ENCODE results near the gene SERINC5. TPM values are rescaled to one million over a fixed set of nuclear protein-coding genes. Genes with fewer than 3 reads are reported as not detected.

SERINC5 gene
- total RNA-seq, 2 experiments from 2014 or later, result 70.2 to 78.3 TPM

DNA sequence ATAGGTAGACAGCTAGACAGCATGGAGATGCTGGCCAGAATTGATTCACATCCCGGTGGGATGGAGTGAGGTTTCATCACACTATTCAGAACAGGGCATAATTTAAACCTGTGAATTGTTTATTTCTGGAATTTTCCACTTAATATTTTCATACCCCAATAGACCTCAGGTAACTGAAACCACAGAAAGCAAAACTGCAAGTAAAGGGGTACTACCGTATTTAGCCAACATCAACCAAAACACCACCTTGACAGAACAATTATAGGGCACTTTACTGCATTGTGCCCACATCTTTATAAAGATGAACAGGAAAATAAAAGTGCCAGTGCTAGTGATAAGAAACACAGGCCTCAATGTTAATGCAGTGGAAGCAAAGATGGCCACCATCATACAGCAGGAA is 7.5 kb downstream of the SERINC5 start:
- peak overlapping the region; percentile 80 for H3K27ac Mint-ChIP-seq
- peak overlapping the region; percentile 69 for H3K4me3 Mint-ChIP-seq
- H3K36me3 Mint-ChIP-seq, result peaks cover 27% of the 10 kb centered on the region
- no peaks in the 10 kb centered on the region for H3K27me3 Mint-ChIP-seq
- POLR2A ChIA-PET, result interaction anchor here (1.8 kb wide), 1 partner anchor 56 kb away, joined by 4 read pairs; no protein-coding TSS in a partner anchor
- DNase-seq (no peak), ATAC-seq (ENCODE audit: low read depth) (no peak)
- peaks cover 65% of the 10 kb centered on the region for H3K4me1 Mint-ChIP-seq
- H3K9me3 Mint-ChIP-seq, result peaks cover 2% of the 10 kb centered on the region

DNA sequence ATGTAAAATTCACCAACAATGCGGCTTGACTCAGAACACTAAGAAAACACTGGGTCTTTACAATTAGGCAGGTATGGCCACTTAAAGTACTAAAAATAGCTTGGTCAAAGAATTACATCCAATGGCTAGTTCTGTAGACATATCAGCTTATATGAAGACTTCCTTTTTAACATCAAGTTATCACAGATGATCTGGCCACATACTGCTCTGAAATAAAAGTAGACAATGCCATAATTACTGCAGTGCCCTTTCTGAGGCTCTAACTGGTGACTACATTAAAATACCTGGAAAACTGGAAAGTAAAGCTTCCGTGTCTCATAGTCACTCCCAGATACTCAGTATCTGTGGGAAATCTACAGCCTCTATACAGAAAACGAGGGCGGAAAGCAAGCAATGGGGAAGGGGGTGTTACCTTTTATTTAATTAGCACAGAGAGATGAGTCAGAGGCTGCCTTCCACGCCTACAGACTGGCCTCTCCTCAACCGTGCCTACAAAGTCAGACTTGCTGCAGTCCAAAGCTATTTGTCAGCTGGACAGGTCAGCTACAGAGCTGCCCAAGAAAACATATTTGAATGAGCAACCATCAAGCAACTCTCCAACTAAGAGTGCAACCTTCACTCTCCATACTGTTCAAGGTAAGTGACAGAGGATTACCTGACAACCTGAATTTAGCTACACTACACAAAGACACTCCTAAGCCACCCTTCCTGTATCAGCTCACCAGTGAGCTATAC is 8.7 kb downstream of the SERINC5 start:
- H3K27me3 Mint-ChIP-seq, result no peaks in the 10 kb centered on the region
- H3K4me1 Mint-ChIP-seq, result peaks cover 53% of the 10 kb centered on the region
- peaks cover 8% of the 10 kb centered on the region for H3K9me3 Mint-ChIP-seq
- peak overlapping the region; percentile 80 for H3K27ac Mint-ChIP-seq
- DNase-seq, result no peak
- peaks cover 31% of the 10 kb centered on the region for H3K36me3 Mint-ChIP-seq
- peak overlapping the region; percentile 69 for H3K4me3 Mint-ChIP-seq
- ATAC-seq (ENCODE audit: low read depth), result peak; percentile 80
- POLR2A ChIA-PET, result interaction anchor here (0.6 to 3.4 kb wide), 5 partner anchors 9 to 55 kb away, joined by 4 to 26 read pairs (median 6); partner anchors contain the start of gene SERINC5

DNA sequence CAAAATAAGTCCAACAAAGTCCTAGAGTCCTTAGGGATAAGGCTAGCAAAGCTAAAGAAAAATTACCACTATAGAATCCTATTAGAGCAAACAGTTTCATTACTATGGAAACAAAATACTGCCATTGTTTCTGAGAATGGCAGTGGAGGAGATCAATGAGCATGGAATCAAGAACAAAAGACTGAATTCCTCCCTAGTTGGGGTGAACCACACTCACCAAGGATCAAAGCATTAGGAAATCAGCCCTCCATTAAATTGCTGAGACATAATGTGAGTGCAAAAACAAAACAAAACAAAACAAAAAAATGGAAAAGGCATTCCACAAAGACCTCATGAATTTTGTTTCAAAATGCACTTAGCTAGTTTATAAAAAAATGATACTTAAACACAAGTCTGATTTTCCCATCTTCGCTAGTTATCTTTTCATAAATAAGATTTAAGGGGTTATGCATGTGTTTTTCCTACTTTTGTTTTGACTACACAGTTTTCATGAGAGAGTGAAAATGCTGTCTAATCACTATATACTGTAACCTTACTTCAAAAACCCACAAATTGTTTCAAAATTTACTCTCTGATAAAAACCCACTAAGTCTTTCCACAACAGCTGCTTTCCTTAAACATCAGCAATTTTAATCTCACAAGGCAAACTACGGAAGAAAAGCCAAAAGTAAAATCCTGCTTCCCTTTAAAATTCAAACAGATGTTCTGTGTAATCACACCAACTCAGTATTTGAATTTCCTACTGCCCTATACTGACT is 9.7 kb downstream of the SERINC5 start:
- Mint-ChIP-seq H3K4me3 (peak overlapping the region; percentile 52), H3K27ac (no peak overlapping the region), H3K27me3 (no peaks in the 10 kb centered on the region), H3K9me3 (peaks cover 12% of the 10 kb centered on the region), H3K4me1 (peaks cover 49% of the 10 kb centered on the region), H3K36me3 (peaks cover 41% of the 10 kb centered on the region)
- DNase-seq (no peak), ATAC-seq (ENCODE audit: low read depth) (no peak)
- POLR2A ChIA-PET, result interaction anchor here (0.6 to 3.4 kb wide), 3 partner anchors 10 to 23 kb away, joined by 3 to 26 read pairs (median 9); partner anchors contain the start of gene SERINC5

DNA sequence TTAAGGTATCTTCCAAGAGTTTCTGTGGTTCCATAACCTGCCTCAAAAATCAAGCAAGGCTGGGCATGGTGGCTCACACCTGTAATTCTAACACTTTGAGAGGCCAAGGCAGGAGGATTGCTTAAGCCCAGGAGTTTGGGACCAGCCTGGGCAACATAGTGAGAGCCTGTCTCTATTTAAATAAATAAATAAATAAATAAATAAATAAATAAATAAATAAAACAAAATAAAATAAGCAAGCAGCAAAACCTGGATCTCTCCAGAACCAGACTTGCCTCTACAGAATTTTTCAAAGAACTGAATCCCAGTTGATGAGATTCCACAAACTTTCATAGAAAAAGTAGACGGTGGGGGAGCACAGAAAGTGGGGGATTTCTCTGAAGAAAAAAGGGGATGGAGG is 12.3 kb downstream of the SERINC5 start:
- H3K27me3 Mint-ChIP-seq, result no peaks in the 10 kb centered on the region
- peaks cover 14% of the 10 kb centered on the region for H3K9me3 Mint-ChIP-seq
- peaks cover 55% of the 10 kb centered on the region for H3K36me3 Mint-ChIP-seq
- DNase-seq (no peak), ATAC-seq (ENCODE audit: low read depth) (no peak)
- peaks cover 50% of the 10 kb centered on the region for H3K4me1 Mint-ChIP-seq
- H3K4me3 Mint-ChIP-seq, result no peak overlapping the region
- H3K27ac Mint-ChIP-seq, result no peak overlapping the region
- POLR2A ChIA-PET, result interaction anchor here (0.6 to 1.3 kb wide), 2 partner anchors 12 to 61 kb away, joined by 4 to 5 read pairs; partner anchors contain the start of gene SERINC5

DNA sequence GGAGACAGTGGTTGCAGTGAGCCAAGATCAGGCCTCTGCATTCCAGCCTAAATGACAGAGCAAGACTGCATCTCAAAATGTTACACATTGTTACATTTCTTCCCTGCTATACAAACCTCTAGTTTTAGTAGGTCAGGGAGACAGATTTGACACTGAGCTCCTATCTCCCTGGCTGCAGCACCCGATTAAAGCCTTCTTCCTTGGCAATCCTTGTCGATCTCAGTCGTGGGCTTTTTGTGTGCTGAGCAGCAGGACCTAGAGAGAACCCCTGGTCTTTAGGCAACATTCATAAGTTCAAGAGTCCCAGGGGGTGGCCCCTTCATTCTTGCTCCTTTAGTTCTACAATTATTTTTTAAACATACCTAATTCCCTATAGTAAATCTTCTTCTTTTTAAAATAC is 13.0 kb downstream of the SERINC5 start:
- POLR2A ChIA-PET, result interaction anchor here (0.6 to 1.3 kb wide), 2 partner anchors 12 to 60 kb away, joined by 4 to 5 read pairs; partner anchors contain the start of gene SERINC5
- Mint-ChIP-seq H3K9me3 (peaks cover 14% of the 10 kb centered on the region), H3K27ac (no peak overlapping the region), H3K4me3 (no peak overlapping the region), H3K27me3 (no peaks in the 10 kb centered on the region), H3K36me3 (peaks cover 59% of the 10 kb centered on the region), H3K4me1 (peaks cover 45% of the 10 kb centered on the region)
- DNase-seq, result no peak
- ATAC-seq (ENCODE audit: low read depth), result no peak

DNA sequence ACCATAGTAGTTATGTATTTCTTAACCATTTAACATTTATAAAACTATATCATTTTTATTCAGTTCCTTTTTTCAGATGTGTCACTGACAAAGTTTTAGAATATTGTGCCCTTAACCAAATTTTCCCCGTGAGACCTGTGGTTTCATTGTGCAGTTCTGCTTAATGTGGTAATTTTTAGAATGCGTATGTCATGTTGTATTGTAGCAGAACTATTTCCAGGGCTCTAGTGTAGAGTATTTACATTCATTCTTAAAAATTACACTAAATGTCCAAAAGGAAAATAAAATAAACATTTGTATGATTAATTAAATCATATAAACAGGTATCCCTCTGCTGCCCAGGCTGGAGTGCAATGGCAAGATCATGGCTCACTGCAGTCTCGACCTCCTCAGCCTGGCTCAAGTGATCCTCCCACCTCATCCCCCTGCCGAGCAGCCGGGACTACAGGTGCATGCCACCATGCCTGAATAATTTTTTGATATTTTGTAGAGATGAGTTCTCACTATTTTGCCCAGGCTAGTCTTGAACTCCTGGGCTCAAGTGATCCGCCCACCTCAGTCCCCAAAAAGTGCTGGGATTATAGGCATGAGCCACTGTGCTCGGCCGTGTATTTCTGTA is 15.4 kb downstream of the SERINC5 start:
- Mint-ChIP-seq H3K9me3 (peaks cover 14% of the 10 kb centered on the region), H3K27me3 (no peaks in the 10 kb centered on the region), H3K27ac (no peak overlapping the region), H3K4me1 (peaks cover 35% of the 10 kb centered on the region), H3K4me3 (no peak overlapping the region), H3K36me3 (peaks cover 72% of the 10 kb centered on the region)
- POLR2A ChIA-PET, result interaction anchor here (1.6 to 1.7 kb wide), 2 partner anchors 10 to 15 kb away, joined by 4 to 5 read pairs; partner anchors contain the start of gene SERINC5
- DNase-seq, result no peak
- ATAC-seq (ENCODE audit: low read depth), result no peak

DNA sequence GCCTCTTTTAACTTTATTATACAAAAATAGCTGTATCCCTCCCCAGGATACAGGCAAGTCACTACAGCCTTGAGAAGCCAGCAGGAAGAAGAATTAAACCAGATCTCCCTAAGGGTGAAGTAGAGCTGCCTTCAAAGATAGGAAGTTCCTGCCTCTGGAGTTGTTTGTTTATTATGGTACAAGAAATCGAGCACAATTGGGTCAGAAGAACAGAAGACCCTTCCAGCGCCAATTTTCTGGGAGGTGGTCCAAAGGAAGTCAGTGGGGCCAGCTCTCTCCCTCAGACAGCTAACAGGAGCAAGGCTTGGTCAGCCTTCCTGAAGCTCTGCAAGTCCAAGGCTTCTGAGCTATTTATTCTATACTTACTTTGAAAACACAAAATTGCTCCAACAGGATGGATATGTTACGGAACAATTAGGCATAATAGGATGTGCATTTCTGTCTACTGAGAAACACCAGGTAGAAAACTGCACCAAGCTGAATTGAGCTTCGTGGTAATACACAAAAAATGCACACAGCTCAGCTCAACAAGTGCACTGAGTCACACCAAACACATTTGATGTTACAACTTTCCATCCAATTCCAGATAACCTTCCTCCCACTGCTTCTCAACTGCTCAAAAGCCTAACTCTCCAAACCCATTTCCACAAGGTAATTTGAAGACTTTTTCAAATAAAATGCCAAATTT is 16.0 kb downstream of the SERINC5 start:
- Mint-ChIP-seq H3K27me3 (no peaks in the 10 kb centered on the region), H3K4me3 (peak overlapping the region; percentile 20), H3K27ac (no peak overlapping the region), H3K9me3 (peaks cover 12% of the 10 kb centered on the region), H3K4me1 (peaks cover 36% of the 10 kb centered on the region), H3K36me3 (peaks cover 71% of the 10 kb centered on the region)
- DNase-seq (no peak), ATAC-seq (ENCODE audit: low read depth) (no peak)
- POLR2A ChIA-PET, result interaction anchor here (1.1 to 2.0 kb wide), 4 partner anchors 10 to 23 kb away, joined by 4 to 7 read pairs (median 4); partner anchors contain the start of gene SERINC5

DNA sequence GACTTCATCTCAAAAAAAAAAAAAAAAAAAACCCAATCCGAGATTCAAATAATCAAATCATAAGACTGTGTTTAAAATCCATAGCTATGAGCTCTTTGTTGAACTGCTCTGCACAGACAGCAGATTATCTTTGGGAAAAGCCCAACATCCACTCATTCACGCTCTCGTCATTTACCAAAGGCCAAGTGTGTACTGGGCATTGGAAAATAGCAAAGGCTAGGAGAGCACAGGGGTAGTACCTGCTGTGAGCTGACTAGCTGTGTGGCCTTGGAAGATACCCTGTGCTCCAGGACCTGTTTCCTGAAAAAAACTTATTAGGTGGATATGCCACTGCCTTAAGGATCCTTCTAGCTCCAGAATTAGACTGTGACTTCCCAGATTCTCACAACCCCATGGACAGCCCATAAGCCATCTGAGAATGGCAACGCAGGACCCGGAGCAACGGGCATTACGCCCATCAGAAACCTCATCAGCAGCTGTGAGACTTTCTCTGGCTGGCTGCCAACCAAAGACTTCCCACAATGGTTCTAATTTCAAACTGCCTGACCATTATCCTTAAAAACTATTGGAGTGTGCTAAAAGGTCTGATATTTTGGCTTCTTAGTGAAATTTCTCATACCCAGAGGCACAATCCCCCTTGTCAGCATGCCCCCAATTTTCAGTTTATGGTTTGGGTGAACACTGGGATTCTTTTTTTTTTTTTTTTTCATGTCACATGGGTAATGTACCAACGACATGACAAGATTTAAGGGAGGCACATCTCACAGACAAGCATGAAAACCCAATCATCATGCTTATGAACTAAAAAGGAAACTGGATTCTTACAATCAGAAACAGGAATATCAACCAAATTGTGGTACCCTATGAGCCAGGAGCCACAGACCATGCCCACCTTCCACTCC is 16.8 kb downstream of the SERINC5 start:
- Mint-ChIP-seq H3K27ac (peak overlapping the region; percentile 51), H3K4me3 (peak overlapping the region; percentile 20), H3K9me3 (peaks cover 11% of the 10 kb centered on the region), H3K36me3 (peaks cover 74% of the 10 kb centered on the region), H3K4me1 (peaks cover 42% of the 10 kb centered on the region), H3K27me3 (no peaks in the 10 kb centered on the region)
- DNase-seq (no peak), ATAC-seq (ENCODE audit: low read depth) (no peak)
- POLR2A ChIA-PET, result interaction anchor here (0.6 to 2.0 kb wide), 8 partner anchors 11 to 1985 kb away, joined by 3 to 7 read pairs (median 4); partner anchors contain the start of gene SERINC5

DNA sequence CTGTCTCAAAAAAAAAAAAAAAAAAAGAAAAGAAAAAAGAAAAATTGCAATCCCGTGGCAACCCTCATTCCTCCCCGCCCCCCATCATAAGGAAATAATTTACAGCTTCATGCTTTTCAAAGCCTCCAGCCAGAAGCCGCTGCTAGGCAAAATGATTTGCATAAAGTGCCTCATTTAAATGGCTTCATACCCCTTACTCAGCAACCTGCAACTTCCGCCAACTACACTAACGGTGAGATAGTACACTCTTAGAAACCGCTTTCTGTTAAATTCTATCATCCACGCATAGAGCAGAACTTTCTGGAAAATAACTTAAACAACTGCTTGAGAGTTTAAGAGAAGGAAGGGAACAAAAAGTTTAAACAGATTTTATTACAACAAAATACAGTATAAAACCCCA is 17.8 kb downstream of the SERINC5 start:
- peak overlapping the region; percentile 64 for H3K4me3 Mint-ChIP-seq
- no peak for DNase-seq
- POLR2A ChIA-PET, result interaction anchor here (0.6 to 2.0 kb wide), 3 partner anchors 18 to 86 kb away, joined by 5 to 7 read pairs (median 5); no protein-coding TSS in a partner anchor
- H3K27ac Mint-ChIP-seq, result no peak overlapping the region
- H3K27me3 Mint-ChIP-seq, result no peaks in the 10 kb centered on the region
- peak; percentile 23 for ATAC-seq (ENCODE audit: low read depth)
- peaks cover 70% of the 10 kb centered on the region for H3K36me3 Mint-ChIP-seq
- H3K9me3 Mint-ChIP-seq, result peaks cover 9% of the 10 kb centered on the region
- H3K4me1 Mint-ChIP-seq, result peaks cover 45% of the 10 kb centered on the region

DNA sequence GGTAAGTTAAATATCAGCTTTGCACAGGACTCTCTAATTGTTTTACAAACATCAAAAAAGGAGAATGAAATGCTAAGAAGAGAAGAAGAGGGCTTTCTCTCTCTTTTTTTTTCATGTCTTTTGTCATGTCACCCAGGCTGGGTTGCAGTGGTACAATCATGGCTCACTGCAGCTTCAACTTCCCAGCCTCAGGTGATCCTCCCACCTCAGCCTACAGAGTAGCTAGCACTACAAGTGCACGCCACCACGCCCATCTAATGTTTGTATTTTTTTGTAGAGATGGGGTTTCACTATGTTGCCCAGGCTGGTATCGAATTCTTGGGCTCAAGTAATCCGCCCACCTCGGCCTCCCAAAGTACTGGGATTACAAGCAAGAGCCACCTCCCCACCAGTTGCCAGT is 18.6 kb downstream of the SERINC5 start:
- H3K4me3 Mint-ChIP-seq, result no peak overlapping the region
- POLR2A ChIA-PET, result no interaction called here
- H3K27ac Mint-ChIP-seq, result no peak overlapping the region
- H3K9me3 Mint-ChIP-seq, result peaks cover 5% of the 10 kb centered on the region
- no peaks in the 10 kb centered on the region for H3K27me3 Mint-ChIP-seq
- ATAC-seq (ENCODE audit: low read depth), result no peak
- peaks cover 64% of the 10 kb centered on the region for H3K36me3 Mint-ChIP-seq
- DNase-seq, result no peak
- H3K4me1 Mint-ChIP-seq, result peaks cover 51% of the 10 kb centered on the region

DNA sequence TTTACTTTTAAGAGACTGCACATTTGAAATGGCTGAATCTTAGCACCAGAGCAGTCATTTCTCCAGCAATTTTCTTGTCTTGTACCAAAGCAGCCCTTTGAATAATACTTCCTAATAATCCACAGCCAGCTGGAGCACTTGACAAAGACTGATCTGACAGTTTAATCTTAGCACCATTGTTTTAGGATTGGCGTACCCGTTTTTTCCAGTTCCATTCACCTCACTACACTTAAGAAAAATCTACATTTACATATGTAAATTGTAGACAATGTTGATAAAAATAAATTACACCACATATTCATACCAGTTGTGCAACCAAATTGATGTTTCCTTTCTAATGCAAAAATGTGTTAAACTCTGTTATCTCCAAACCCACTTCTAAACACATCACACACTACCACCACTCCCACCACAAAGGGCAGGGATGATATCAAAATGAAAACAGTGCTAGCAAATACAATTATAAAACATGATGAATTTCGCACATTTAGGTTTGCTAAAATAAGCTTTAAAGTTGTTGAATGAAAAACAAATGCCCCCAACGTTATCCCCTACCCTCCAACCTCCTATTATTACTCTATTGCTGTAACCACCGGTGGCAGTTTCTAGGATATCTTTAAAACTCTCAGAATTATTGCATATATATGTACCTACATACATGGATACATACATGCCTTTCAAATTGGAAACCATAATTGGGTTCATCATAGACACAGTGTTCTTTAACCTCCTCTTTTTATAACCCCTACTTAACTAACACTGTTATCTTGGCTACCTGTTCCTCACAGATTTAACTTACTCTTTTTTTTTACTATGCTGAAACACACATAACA is 21.5 kb downstream of the SERINC5 start:
- H3K27me3 Mint-ChIP-seq, result no peaks in the 10 kb centered on the region
- peaks cover 60% of the 10 kb centered on the region for H3K4me1 Mint-ChIP-seq
- peak overlapping the region; percentile 50 for H3K27ac Mint-ChIP-seq
- no peaks in the 10 kb centered on the region for H3K9me3 Mint-ChIP-seq
- DNase-seq (no peak), ATAC-seq (ENCODE audit: low read depth) (peak; percentile 48)
- peaks cover 49% of the 10 kb centered on the region for H3K36me3 Mint-ChIP-seq
- POLR2A ChIA-PET, result interaction anchor here (0.5 to 1.0 kb wide), 3 partner anchors 20 to 48 kb away, joined by 3 to 5 read pairs (median 3); partner anchors contain the start of gene SERINC5
- peak overlapping the region; percentile 34 for H3K4me3 Mint-ChIP-seq
